ENCODE data around the gene PCSK1.

The PCSK1 gene

GRCh38 chr5:96342581-96342980 lies 90.5 kb downstream of the PCSK1 start:
- Histone ChIP-seq H3K27me3 (replicated peaks in 2 of 5; ENCODE audit: control insufficient read depth in 4 of 5, insufficient read depth in 5 of 5, low read length in 4 of 5) (peaks cover 0 to 4% (median 0%) of the 10 kb centered on the region in 5 experiments), H3K4me1 (ENCODE audit: control extremely low read depth in 1 of 4, control insufficient read depth in 4 of 4, insufficient read depth in 4 of 4, low read length in 3 of 4) (peaks cover 0 to 11% (median 8%) of the 10 kb centered on the region in 4 experiments), H3K4me3 (ENCODE audit: control insufficient read depth in 1 of 7, extremely low read depth in 1 of 7, insufficient read depth in 4 of 7, low read depth in 2 of 7, low read length in 6 of 7) (no peak overlapping the region), H3K9me3 (ENCODE audit: control extremely low read depth in 1 of 5, control insufficient read depth in 4 of 5, insufficient read depth in 2 of 5, low read depth in 1 of 5, low read length in 4 of 5) (no peaks in the 10 kb centered on the region), H3K36me3 (ENCODE audit: control insufficient read depth in 4 of 4, insufficient read depth in 4 of 4, low read length in 3 of 4) (no peaks in the 10 kb centered on the region), H3K27ac (ENCODE audit: insufficient read depth in 1 of 2, low read depth in 1 of 2, low read length in 2 of 2, poor library complexity in 1 of 2, severe bottlenecking in 2 of 2) (no peak overlapping the region)
- POLR2A ChIA-PET: no interaction called here
- WGBS (ENCODE audit: insufficient coverage): 95% methylated on average over 3 of the region's 4 CpGs
- DNase-seq: no peak
- CTCF ChIA-PET: interaction anchor here (0.7 to 5.5 kb wide), 2 partner anchors 252 to 260 kb away, joined by 3 to 57 read pairs; no protein-coding TSS in a partner anchor
